Cardiac ventricle fibroblast (primary cell): ENCODE measurements around the gene DNASE1. TPM values are rescaled to one million over a fixed set of nuclear protein-coding genes. Genes with fewer than 3 reads are reported as not detected.

Experiments
- total RNA-seq: library from RNA; depleted of rRNA; stranded (reverse); fragments of >200 nt; gene quantifications from 2 replicates; pipeline ENCODE4 v1.2.3, GENCODE V29; 2015

Gene DNASE1, protein sequence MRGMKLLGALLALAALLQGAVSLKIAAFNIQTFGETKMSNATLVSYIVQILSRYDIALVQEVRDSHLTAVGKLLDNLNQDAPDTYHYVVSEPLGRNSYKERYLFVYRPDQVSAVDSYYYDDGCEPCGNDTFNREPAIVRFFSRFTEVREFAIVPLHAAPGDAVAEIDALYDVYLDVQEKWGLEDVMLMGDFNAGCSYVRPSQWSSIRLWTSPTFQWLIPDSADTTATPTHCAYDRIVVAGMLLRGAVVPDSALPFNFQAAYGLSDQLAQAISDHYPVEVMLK
- 5.4 and 6.5 TPM in 2 replicates for total RNA-seq

GRCh38 chr16:3654249-3654991 lies at the start of gene DNASE1:
Gene DNASE1 (plus strand): TSS chr16:3654691. CDS start chr16:3655374, 683 bp downstream.

GRCh38 chr16:3611146-3611975 lies 43.1 kb upstream of the DNASE1 start, which contains the start of gene SLX4:
Gene SLX4 (minus strand): TSS chr16:3611606. CDS start chr16:3608964, 2,642 bp downstream.

Other genes with a start within 250 kb of the DNASE1 start
- 1.7 and 2.0 TPM in 2 replicates for gene ZNF597, start 211.2 kb upstream of the DNASE1 start, total RNA-seq
- 24.1 and 31.1 TPM in 2 replicates for gene NAA60, start 211.0 kb upstream of the DNASE1 start, total RNA-seq
- not detected in 2 replicates for gene C16orf90, start 159.2 kb upstream of the DNASE1 start, total RNA-seq
- 13.2 and 19.5 TPM in 2 replicates for gene CLUAP1, start 153.7 kb upstream of the DNASE1 start, total RNA-seq
- 0.19 TPM in 1 of 2 replicates, not detected in the other for gene NLRC3, start 77.3 kb upstream of the DNASE1 start, total RNA-seq
- 2.7 and 3.2 TPM in 2 replicates for gene SLX4, start 43.1 kb upstream of the DNASE1 start, total RNA-seq
- 37.7 and 41.2 TPM in 2 replicates for gene TRAP1, start 62.8 kb downstream of the DNASE1 start, total RNA-seq
- 36.8 and 37.5 TPM in 2 replicates for gene CREBBP, start 226.0 kb downstream of the DNASE1 start, total RNA-seq